Adipocyte (in vitro differentiated cells): ENCODE results near the gene MCTS1.
"Not testable (repeated sequence)": the region's sequence is repeated elsewhere in the genome, so short reads cannot be mapped to it uniquely, and the experiment has no call there.

Experiments
- DNase-seq: peaks from one replicate; pipeline ENCODE4 v3.0.0-alpha.2; 2015; ENCODE audit warnings: low read depth
- H3K27me3 ChIP-seq: replicated peaks from 2 replicates; pipeline ENCODE4 v1.7.0; 2013; ENCODE audit warnings: mild to moderate bottlenecking, low read length, moderate library complexity; ENCODE audit not compliant: control insufficient read depth, insufficient read depth
- H3K36me3 ChIP-seq: 2 replicates; pipeline ENCODE4 v1.7.0; 2013; ENCODE audit warnings: low read length, mild to moderate bottlenecking, moderate library complexity; ENCODE audit not compliant: control insufficient read depth, insufficient read depth, severe bottlenecking
- H3K4me1 ChIP-seq: 2 replicates; pipeline ENCODE4 v1.7.0; 2013; ENCODE audit warnings: mild to moderate bottlenecking, low read length, moderate library complexity; ENCODE audit not compliant: control insufficient read depth, insufficient read depth
- H3K4me3 ChIP-seq: 2 replicates; pipeline ENCODE4 v1.7.0; 2013; ENCODE audit warnings: mild to moderate bottlenecking, low read length, moderate library complexity
- H3K9ac ChIP-seq: 2 replicates; pipeline ENCODE4 v1.7.0; 2013; ENCODE audit warnings: mild to moderate bottlenecking, low read length, moderate library complexity
- H3K9me3 ChIP-seq: 2 replicates; pipeline ENCODE4 v1.7.0; 2013; ENCODE audit warnings: mild to moderate bottlenecking, low read length, moderate library complexity; ENCODE audit not compliant: control insufficient read depth

Gene MCTS1

DNA sequence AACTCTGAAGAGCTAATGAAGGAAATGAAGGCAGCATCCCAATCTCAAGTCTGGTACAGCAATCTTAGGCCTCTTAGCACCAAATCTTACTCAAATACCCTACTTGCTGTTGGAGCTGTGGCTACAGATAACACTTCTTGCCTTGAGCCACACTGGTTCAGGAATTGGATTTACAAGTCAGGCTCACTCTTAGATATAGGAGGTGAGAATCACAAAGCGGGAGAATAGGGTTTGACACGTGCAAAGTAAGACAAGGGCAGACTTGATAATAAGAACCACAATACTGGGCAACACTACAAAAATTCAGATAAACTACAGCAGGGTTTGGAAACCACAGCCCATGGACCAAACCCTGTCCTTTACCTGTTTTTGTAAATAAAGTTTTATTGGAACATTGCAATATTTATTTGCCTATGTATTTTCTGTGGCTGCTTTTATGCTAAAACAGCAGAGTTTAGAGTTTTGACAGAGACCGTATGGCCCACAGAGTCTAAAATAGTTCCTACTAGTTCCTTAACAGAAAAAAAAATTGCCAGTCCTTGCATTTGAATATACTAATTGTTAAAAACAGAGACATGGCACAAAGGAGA lies 33.8 kb upstream of the MCTS1 start:
- H3K9ac ChIP-seq, result no peak overlapping the region
- H3K4me3 ChIP-seq, result no peak overlapping the region
- no peak for DNase-seq
- no peaks in the 10 kb centered on the region for H3K36me3 ChIP-seq
- no peaks in the 10 kb centered on the region for H3K27me3 ChIP-seq
- H3K4me1 ChIP-seq, result no peaks in the 10 kb centered on the region
- H3K9me3 ChIP-seq, result no peaks in the 10 kb centered on the region

DNA sequence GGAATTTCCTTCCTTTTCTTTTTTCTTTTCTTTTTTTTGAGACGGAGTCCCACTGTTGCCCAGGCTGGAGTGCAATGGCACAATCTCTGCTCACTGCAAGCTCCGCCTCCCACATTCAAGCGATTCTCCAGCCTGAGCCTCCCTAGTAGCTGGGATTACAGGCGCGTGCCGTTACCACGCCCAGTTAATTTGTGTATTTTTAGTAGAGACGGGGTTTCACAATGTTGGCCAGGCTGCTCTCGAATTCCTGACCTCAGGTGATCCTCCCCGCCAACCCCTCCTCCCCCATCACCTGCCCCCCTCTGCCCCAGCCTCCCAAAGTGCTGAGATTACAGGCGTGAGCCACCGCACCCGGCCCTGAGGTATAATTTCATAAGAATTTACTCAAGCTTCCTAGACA lies 30.1 kb upstream of the MCTS1 start:
- not testable (repeated sequence) for H3K9ac ChIP-seq

GRCh38 chrX:120575379-120576114 lies 28.4 kb upstream of the MCTS1 start:
- no peaks in the 10 kb centered on the region for H3K9me3 ChIP-seq
- H3K9ac ChIP-seq, result no peak overlapping the region
- H3K4me1 ChIP-seq, result no peaks in the 10 kb centered on the region
- H3K36me3 ChIP-seq, result no peaks in the 10 kb centered on the region
- no peak for DNase-seq
- no peaks in the 10 kb centered on the region for H3K27me3 ChIP-seq
- H3K4me3 ChIP-seq, result no peak overlapping the region

More for the DNA sequence above, 30.1 kb upstream of the MCTS1 start:
- not testable (repeated sequence) for H3K27me3 ChIP-seq, H3K4me3 ChIP-seq, H3K36me3 ChIP-seq, H3K9me3 ChIP-seq, H3K4me1 ChIP-seq, DNase-seq

DNA sequence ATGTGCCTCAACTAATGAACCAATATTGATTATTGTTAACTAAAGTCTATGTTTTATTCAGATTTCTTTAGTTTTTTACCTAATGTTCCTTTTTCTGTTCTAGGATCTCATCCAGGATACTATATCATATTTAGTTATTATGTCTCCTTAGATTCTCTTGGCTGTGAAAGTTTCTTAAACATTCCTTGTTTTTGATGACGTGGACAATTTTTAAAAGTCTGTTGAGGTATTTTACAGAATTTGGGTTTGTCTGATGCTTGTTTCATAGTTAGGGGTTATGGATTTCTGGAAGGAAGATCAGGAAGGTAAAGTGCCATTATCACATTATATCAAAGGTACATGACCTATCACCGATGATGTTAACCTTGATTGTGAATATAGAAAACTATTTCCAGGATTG lies 18.2 kb upstream of the MCTS1 start:
- no peaks in the 10 kb centered on the region for H3K27me3 ChIP-seq
- H3K4me3 ChIP-seq, result no peak overlapping the region
- DNase-seq, result no peak
- no peaks in the 10 kb centered on the region for H3K36me3 ChIP-seq
- no peak overlapping the region for H3K9ac ChIP-seq
- H3K4me1 ChIP-seq, result no peaks in the 10 kb centered on the region
- H3K9me3 ChIP-seq, result no peaks in the 10 kb centered on the region

DNA sequence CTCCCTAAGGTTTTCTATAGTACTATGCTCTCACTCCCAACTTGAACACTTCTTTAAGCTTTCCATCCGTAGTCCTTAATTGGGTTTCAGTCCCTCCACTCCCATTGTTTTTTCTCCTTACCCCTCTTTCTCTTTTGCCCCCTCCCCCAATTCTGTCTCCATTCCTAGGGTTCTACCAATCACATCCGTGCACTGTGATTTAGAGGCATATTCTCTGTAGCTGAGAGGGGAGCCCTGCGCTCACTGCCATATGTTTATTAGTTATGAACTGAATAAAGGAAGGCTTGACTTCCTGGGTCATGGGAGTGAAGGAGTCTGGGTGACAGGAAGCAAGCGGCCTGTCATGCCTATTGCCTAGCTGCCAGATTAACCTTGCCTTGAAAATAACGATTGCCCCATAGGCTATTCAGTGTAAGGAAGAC lies 471 bp downstream of the MCTS1 start:
- H3K27me3 ChIP-seq, result no peaks in the 10 kb centered on the region
- peaks cover 10% of the 10 kb centered on the region for H3K4me1 ChIP-seq
- H3K9ac ChIP-seq, result peak overlapping the region; percentile 90
- H3K4me3 ChIP-seq, result peak overlapping the region; percentile 85
- H3K9me3 ChIP-seq, result no peaks in the 10 kb centered on the region
- DNase-seq, result peak; percentile 45
- peaks cover 14% of the 10 kb centered on the region for H3K36me3 ChIP-seq

- Histone ChIP-seq H3K4me1 (no peaks in the 10 kb centered on the region), H3K36me3 (peaks cover 37% of the 10 kb centered on the region), H3K27me3 (no peaks in the 10 kb centered on the region), H3K9ac (no peak overlapping the region), H3K9me3 (no peaks in the 10 kb centered on the region), H3K4me3 (no peak overlapping the region)
- no peak for DNase-seq
These were observed 8.2 kb downstream of the MCTS1 start for GRCh38 chrX:120612086-120612485.

- Histone ChIP-seq H3K9ac (no peak overlapping the region), H3K36me3 (peaks cover 25% of the 10 kb centered on the region), H3K4me1 (no peaks in the 10 kb centered on the region), H3K27me3 (no peaks in the 10 kb centered on the region), H3K9me3 (no peaks in the 10 kb centered on the region), H3K4me3 (no peak overlapping the region)
- no peak for DNase-seq
These were observed 10.9 kb downstream of the MCTS1 start for GRCh38 chrX:120614816-120615215.

- Histone ChIP-seq H3K4me1 (no peaks in the 10 kb centered on the region), H3K9ac (no peak overlapping the region), H3K27me3 (no peaks in the 10 kb centered on the region), H3K36me3 (peaks cover 14% of the 10 kb centered on the region), H3K9me3 (no peaks in the 10 kb centered on the region), H3K4me3 (no peak overlapping the region)
- peak; percentile 55 for DNase-seq
These were observed 14.2 kb downstream of the MCTS1 start for GRCh38 chrX:120617996-120618630.

- Histone ChIP-seq H3K9ac (peak overlapping the region; percentile 63), H3K4me3 (peak overlapping the region; percentile 57), H3K4me1 (peaks cover 24% of the 10 kb centered on the region), H3K27me3 (no peaks in the 10 kb centered on the region), H3K9me3 (no peaks in the 10 kb centered on the region), H3K36me3 (peaks cover 5% of the 10 kb centered on the region)
- no peak for DNase-seq
These were observed 21.5 kb downstream of the MCTS1 start for GRCh38 chrX:120625371-120625770.

DNA sequence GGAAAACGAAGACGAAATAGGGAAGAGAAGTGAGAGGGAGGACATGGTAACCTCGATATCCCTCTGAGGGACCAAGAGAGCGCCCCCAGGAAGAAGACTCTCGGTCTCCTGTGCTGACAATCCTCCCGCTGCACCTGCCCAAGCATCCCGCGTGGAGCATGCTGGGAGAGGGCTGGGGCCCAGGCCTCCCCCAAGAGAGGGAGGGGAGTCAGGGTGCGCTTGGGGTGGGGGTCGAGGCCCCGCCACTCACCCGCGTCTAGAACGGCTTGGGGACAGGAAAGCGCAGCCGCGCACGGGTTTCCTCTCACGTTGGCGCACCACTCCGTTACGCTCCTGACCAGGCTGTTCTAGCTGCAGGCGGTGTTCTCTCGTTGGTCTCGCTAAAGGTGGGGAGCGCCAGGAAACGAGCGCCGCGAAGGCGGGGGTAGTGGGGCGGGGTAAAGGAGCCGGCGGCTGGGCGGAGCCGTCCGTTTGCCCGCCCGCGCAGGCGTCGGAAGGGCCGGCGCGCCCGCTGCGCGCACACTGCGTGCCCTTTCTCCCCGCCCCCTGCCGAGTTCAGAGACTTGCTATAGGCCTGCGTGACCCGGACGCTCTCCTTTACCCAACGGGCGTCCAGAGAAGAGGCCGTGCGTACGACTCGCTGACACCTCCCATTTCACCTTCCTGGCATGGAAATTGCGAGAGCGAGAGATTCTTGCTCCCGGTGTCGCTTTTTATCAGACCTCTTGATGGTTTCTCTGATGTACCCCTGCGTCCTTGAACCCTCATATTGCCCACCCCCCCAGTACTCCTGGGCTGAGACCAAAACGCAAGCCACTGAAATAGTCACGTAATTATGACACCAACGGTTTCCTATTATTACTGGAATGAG lies 26.0 kb downstream of the MCTS1 start, which contains the start of gene C1GALT1C1:
C1GALT1C1 (minus strand) TSS at position 388 of the 871 bp plus-strand sequence. CDS start 2,888 bp downstream, outside the sequence.
- Histone ChIP-seq H3K9ac (peak within 1 kb of the TSS; percentile 90), H3K27me3 (no peaks in the 10 kb centered on the region), H3K4me1 (peaks cover 24% of the 10 kb centered on the region), H3K4me3 (peak within 1 kb of the TSS; percentile 88), H3K36me3 (no peaks in the 10 kb centered on the region), H3K9me3 (no peaks in the 10 kb centered on the region)
- peak; percentile 93 for DNase-seq

DNA sequence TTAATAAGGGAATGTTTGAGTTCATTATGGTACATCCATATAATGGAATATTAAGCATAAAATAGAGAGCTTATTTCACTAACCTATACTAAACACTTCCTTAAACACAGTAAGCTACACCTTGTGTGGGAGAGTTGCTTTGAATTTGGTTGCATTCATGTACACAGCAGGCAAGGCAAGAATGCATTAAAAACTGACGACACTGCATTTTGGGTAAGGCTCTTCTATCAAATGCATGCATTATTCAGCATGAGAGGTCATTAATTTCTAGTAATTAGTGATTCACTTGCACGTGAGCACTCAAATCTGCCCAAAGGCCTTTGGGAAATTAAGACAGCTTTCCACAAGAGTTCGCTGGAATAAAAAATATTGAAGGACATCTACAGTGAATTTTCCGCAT lies 34.7 kb downstream of the MCTS1 start:
- Histone ChIP-seq H3K9ac (no peak overlapping the region), H3K4me1 (no peaks in the 10 kb centered on the region)
- DNase-seq, result no peak

More for the DNA sequence above, 34.7 kb downstream of the MCTS1 start:
- Histone ChIP-seq H3K27me3 (no peaks in the 10 kb centered on the region), H3K4me3 (no peak overlapping the region), H3K36me3 (no peaks in the 10 kb centered on the region), H3K9me3 (no peaks in the 10 kb centered on the region)
